Pancreas (tissue), 10 donors: Measurements from ENCODE around the gene ACER2. TPM values are rescaled to one million over a fixed set of nuclear protein-coding genes. Genes with fewer than 3 reads are reported as not detected.

ENCODE experiments used
- ATAC-seq, 4 donors: fragments of 200-7000 bp; cut with Tn5 transposase; one replicate each; pipeline versions ENCODE4 v1.8.0 to v1.9.1; 2020; ENCODE audit warnings: mild to moderate bottlenecking in 4 of 4, moderate library complexity in 4 of 4
- DNase-seq, 6 donors: peaks; one replicate each; pipeline ENCODE4 v3.0.0-alpha.2; 2020
- FAIRE-seq: peaks from 2 replicates; lab custom pipeline; 2012; peaks lifted over from hg19 to GRCh38; lab: Jason Lieb, UNC
- H3K27ac ChIP-seq, 4 donors: fragments of 200-600 bp; sonication (generic); 1 replicate in 3 of 4; 2 replicates in 1 of 4; pipeline versions ENCODE4 v1.5.0 to v1.8.0; 2020
- H3K27me3 ChIP-seq, 4 donors: fragments of 200-600 bp; one replicate each; pipeline ENCODE4 v1.8.0; 2021
- H3K36me3 ChIP-seq, 3 donors: fragments of 200-600 bp; sonication (generic) in 1 of 3; one replicate each; pipeline versions ENCODE4 v1.5.0 to v1.8.0; 2020 to 2021
- H3K4me1 ChIP-seq, 3 donors: fragments of 200-600 bp; one replicate each; pipeline ENCODE4 v1.8.0; 2021
- H3K4me3 ChIP-seq, 4 donors: fragments of 200-600 bp; sonication (generic) in 2 of 4; one replicate each; pipeline versions ENCODE4 v1.5.0 to v1.8.0; 2020 to 2021
- H3K9me3 ChIP-seq, 4 donors: fragments of 200-600 bp; one replicate each; pipeline ENCODE4 v1.8.0; 2021
- CTCF ChIP-seq, 4 donors: fragments of 200-600 bp; sonication (generic) in 3 of 4; IDR thresholded peaks; one replicate each; pipeline versions ENCODE4 v1.5.0 to v1.8.0; 2021; ENCODE audit warnings: antibody characterized with exemption in 4 of 4
- WGBS, 2 donors: extraction: QIAGEN DNeasy Blood & Tissue Kit; methylation state at CpG; one replicate each; pipeline ENCODE4 v1.1.7; 2013; 5-methylcytosine and 5-hydroxymethylcytosine counted together
- intact Hi-C, 3 donors: fragments of 100-400 bp; cut with DNase I; formaldehyde crosslinking; loops; one replicate each; pipeline versions ENCODE4 v1.11.1 to v1.14.2; 2022
- polyA plus RNA-seq, 2 donors: library from polyadenylated mRNA; stranded (reverse); fragments of 200-250 nt; gene quantifications; one replicate each; pipeline ENCODE4 v1.2.3, GENCODE V29; 2013
- total RNA-seq, 6 donors: library from RNA; stranded (reverse); fragmentation: NEBNext Ultra II Directional in 4 of 6; extraction: Animal tissue kit (Norgen Biotek cat#: 25700) in 4 of 6; gene quantifications; one replicate each; pipeline versions ENCODE4 v1.2.1 to v1.2.4, GENCODE V29; 2021 to 2023
- donor health status: healthy with polysubstance abuse.
- donor health status: DM: no; HTN: no; CAD: no; lungs with moderate emphysema.
- donor health status: DM: no; HTN: no; CAD: no.
- donor health status: control.
- donor health status: control.
- donor health status: Bipolar disorder and iron deficiency.
- donor health status: DM: yes; HTN: yes; CAD: no.
- donor health status: DM: no; HTN: no; CAD: no.
- donor health status: DM: no; HTN: no; CAD: no.
- donor health status: DM: yes; HTN: yes; CAD: no.

Gene ACER2
- total and polyA plus RNA-seq, 8 donors = 0.84 to 8.8 (median 4.9) TPM

GRCh38 chr9:19442240-19442639 is 33.4 kb downstream of the ACER2 start:
- Histone ChIP-seq H3K4me1 (no peaks in the 10 kb centered on the region), H3K27me3 (no peaks in the 10 kb centered on the region), H3K4me3 (no peak overlapping the region), H3K9me3 (no peaks in the 10 kb centered on the region), H3K36me3 (no peaks in the 10 kb centered on the region), H3K27ac (no peak overlapping the region)
- no peak for ATAC-seq
- intact Hi-C loops = no loop called here
- FAIRE-seq = no peak
- 86 to 96% methylated on average over 9 of the region's 9 CpGs for WGBS, 2 donors
- no peak for TF ChIP-seq CTCF (IDR thresholded peaks at IDR 0.05)
- no peak for DNase-seq

- WGBS, 2 donors = 85 to 96% methylated on average over 2 of the region's 2 CpGs
- Histone ChIP-seq H3K9me3 (no peaks in the 10 kb centered on the region), H3K4me3 (no peak overlapping the region), H3K36me3 (no peaks in the 10 kb centered on the region), H3K4me1 (no peaks in the 10 kb centered on the region), H3K27me3 (no peaks in the 10 kb centered on the region), H3K27ac (no peak overlapping the region)
- TF ChIP-seq CTCF (IDR thresholded peaks at IDR 0.05) = no peak
- FAIRE-seq = no peak
- ATAC-seq = no peak
- intact Hi-C loops = no loop called here
- no peak for DNase-seq
Measured at GRCh38 chr9:19445452-19445851, 36.6 kb downstream of the ACER2 start.

GRCh38 chr9:19446361-19446861 is 37.6 kb downstream of the ACER2 start:
- H3K27me3 ChIP-seq = no peaks in the 10 kb centered on the region
- no peak for TF ChIP-seq CTCF (IDR thresholded peaks at IDR 0.05)
- H3K4me1 ChIP-seq = no peaks in the 10 kb centered on the region
- no peaks in the 10 kb centered on the region for H3K9me3 ChIP-seq
- no peak for ATAC-seq
- FAIRE-seq = no peak
- no peak overlapping the region for H3K27ac ChIP-seq
- intact Hi-C loops = no loop called here
- no peak overlapping the region for H3K4me3 ChIP-seq
- 88 to 94% methylated on average over 7 of the region's 7 CpGs for WGBS, 2 donors
- DNase-seq = no peak
- peaks cover 0 to under 1% (median 0%) of the 10 kb centered on the region in 3 donors for H3K36me3 ChIP-seq

GRCh38 chr9:19451240-19452087 is 42.7 kb downstream of the ACER2 start:
- ATAC-seq (no peak), DNase-seq (no peak), FAIRE-seq (no peak)
- Histone ChIP-seq H3K9me3 (no peaks in the 10 kb centered on the region), H3K4me3 (no peak overlapping the region), H3K27ac (no peak overlapping the region), H3K4me1 (no peaks in the 10 kb centered on the region), H3K27me3 (no peaks in the 10 kb centered on the region), H3K36me3 (peaks cover 0 to 7% (median 0%) of the 10 kb centered on the region in 3 donors)
- TF ChIP-seq CTCF (IDR thresholded peaks at IDR 0.05) = no peak
- intact Hi-C loops = no loop called here
- WGBS, 2 donors = 85 to 92% methylated on average over 9 of the region's 9 CpGs

GRCh38 chr9:19456426-19456825 is 47.6 kb downstream of the ACER2 start:
- peaks cover 0 to 3% (median 0%) of the 10 kb centered on the region in 3 donors for H3K4me1 ChIP-seq
- ATAC-seq (peak in 3 of 4 donors; percentile 6 to 19 (median 16)), DNase-seq (no peak), FAIRE-seq (no peak)
- TF ChIP-seq CTCF (IDR thresholded peaks at IDR 0.05) = no peak
- intact Hi-C loops = no loop called here
- H3K9me3 ChIP-seq = no peaks in the 10 kb centered on the region
- no peak overlapping the region for H3K4me3 ChIP-seq
- H3K27me3 ChIP-seq = no peaks in the 10 kb centered on the region
- H3K36me3 ChIP-seq = peaks cover 0 to 7% (median 0%) of the 10 kb centered on the region in 3 donors
- H3K27ac ChIP-seq = no peak overlapping the region
- 47 to 50% methylated on average over 3 of the region's 3 CpGs for WGBS, 2 donors
